SW480 (cell line): ENCODE measurements around the gene CAMSAP2.
"Not testable (repeated sequence)": the region's sequence is repeated elsewhere in the genome, so short reads cannot be mapped to it uniquely, and the experiment has no call there.

Experiments
- DNase-seq: peaks from one replicate; pipeline ENCODE4 v3.0.0-alpha.2; 2016; ENCODE audit warnings: low spot score

CAMSAP2 gene

DNA sequence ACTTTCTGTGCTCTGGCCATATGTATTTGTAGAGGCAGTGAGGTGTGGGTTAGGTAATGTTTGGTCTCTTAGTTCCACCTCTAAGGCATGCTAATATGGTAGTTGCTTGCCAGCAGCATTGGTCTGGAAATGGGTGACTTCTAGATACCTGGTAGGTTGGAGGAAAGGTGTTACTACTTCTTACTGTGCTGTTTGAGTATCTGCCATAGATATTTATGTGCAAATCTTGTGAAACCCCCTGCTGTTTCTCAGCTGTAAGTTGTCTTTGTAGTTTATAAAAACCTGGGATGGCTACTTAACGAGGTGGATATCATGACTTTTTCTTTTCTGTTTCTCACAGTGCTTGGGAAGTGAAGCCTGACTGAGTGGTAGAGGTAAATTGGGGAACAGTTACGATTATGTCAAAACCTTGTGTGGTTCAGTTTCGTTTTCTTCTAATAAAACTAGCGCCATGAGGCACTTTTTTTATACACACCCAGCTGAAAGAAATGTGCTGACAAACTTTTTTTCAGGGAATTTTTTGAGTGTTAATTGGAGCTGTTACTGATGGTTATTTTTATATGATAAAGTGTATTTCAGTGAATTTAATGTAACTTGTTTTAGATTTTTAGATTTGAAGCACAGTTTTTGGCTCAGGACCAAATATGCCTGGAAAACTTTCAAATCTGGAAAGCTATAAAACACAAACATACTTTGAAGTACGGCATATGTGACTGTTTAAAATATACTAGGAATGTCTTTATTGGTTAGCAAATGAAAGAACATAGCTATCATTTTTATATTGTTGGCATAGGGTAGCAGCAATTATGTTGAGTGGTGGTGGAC, 42.1 kb downstream of the CAMSAP2 start:
- DNase-seq, result no peak

DNA sequence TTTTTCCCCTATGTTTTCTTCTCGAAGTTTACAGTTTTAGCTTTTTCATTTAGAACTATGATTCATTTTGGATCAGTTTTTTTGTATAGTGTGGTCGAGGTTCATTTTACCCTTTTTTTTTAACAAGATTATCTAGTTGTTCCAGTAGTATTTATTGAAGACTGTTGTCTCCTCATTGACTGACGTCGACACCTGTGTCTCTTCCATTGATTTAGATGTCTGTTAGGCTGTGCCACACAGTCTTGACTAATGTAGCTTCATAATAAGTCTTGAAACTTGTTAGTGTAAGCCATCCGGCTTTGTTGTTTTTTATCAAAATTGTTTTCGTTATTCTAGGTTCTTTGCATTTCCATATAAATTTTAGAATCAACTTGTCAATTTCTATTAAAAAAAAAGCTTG, 45.2 kb downstream of the CAMSAP2 start:
- no peak for DNase-seq

DNA sequence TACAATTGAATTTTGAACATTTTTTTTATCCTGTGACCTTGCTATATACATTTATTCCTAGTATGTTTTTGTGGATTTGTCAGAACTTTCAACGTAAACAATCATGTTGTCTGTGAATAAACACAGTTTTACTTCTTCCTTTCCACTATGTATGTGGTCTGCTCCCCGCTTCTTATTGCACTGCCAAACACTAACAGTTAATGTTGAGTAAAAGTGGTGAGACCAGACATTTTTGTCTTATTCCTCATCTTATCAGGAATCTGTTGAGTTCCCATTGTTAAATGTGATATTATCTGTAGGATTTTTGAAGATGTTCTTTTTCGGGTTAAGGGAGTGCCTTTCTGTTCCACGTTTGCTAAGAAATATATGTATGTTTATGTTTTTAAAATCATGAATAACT, 45.9 kb downstream of the CAMSAP2 start:
- no peak for DNase-seq

DNA sequence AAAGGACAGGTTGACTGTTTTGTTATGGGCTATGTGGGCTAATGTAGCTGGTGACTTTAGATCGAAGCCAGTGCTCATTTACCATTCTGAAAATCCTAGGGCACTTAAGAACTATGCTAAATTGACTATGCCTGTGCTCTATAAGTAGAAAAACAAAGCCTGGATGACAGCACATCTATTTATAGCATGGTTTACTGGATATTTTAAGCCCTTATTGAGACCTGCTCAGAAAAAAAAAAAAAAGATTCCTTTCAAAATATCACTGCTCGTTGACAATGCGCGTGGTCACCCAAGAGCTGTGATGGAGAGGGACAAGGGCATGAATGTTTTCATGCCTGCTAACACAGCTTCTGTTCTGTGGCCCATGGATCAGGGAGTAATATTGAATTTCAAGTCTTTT, 48.1 kb downstream of the CAMSAP2 start:
- no peak for DNase-seq

DNA sequence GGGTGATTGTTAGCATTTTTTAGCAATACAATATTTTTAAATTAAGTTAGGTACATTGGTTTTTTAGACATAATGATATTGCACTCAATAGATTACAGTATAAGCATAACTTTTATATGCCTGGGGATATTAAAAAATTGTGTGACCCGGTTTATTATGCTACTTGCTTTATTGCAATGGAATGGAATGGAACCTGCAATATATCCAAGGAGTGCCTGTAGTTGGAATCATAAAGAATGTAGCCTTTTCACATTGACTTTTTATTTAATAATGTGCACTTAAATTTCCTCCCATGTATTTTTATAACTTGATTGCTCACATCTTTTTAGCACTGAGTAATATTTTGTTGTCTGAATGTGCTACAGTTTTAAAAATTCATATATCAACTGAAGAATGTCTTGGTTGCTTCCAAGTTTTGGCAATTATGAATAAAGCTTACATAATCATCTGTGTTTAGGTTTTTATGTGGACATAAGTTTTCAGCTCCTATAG, 49.2 kb downstream of the CAMSAP2 start:
- no peak for DNase-seq

DNA sequence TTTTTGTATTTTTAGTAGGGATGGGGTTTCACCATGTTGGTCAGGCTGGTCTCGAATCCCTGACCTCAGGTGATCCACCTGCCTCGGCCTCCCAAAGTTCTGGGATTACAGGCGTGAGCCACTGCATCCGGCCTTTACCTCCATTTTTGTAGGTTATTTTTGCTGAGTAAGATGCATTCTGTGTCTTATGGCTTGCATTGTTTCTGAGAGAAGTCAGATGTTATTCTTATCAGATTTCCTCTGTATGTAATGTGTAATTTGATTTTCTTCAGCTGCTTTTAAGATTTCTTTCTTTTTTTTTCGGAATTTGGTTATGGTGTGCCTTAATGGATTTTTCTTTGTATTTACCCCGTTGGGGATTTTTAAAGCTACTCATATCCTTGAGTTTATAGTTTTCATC, 52.3 kb downstream of the CAMSAP2 start:
- not testable (repeated sequence) for DNase-seq

DNA sequence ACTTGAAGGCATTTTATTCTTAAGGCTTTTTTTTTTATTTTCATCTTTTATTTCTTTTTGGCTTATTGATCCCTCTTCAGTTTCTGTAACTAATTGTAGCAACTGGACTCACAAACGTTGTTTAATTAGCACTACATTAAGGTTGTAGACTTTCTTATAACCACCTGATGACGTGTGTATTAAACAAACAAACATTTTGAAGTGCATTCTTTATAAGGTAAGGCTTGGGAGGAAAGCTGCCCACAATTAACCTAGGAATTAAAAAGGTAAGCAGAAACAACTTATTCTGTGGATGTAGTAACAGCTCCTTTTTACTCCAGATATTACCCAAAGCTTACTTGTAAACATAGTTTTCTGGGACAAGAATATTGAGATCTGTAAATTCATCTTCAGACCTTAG, 55.0 kb downstream of the CAMSAP2 start:
- DNase-seq, result no peak

DNA sequence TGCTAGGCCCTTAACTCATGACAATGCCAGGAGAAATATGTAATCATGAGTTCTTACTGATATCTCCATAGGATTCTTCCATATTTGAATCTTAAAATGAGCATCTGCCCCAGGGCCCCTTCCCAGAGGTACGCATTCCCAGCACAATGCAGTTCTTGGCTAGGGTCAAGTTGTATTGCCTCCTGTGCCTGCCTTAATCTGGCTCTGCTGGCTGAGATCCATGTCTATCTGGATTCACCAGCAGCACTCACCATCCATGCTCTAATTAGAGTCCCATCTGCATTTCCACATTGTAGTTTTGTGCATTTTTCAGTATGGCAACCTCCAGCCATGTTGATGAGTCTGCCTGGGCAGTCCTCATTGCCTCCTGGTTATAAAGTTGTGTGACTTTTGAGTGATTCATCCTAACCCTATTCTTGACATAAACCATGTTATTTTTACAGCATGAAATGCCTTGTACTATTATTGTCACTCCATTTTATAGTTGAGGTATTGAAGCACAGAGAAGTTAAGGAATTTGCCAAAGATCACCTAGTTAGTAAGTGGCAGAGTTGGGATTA, 55.9 kb downstream of the CAMSAP2 start:
- no peak for DNase-seq

DNA sequence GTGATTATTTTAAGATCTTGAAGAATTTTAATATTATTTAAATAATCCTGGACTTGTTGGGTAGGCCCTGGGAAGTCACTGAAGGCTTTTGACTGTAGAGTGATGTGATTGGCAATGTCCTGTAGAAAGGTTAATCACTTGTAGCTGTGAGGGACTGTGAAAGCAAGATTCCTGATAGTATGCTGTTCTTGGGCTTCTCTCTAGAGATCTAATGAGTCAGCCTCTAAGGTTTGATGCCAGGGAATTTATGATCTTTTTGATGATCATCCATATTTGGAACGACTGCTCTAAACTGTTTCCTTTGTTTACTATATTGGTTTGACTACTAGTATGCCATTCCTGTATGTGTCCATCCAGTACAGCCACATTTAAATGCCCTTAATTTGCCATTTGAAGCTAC, 56.5 kb downstream of the CAMSAP2 start:
- DNase-seq, result no peak

DNA sequence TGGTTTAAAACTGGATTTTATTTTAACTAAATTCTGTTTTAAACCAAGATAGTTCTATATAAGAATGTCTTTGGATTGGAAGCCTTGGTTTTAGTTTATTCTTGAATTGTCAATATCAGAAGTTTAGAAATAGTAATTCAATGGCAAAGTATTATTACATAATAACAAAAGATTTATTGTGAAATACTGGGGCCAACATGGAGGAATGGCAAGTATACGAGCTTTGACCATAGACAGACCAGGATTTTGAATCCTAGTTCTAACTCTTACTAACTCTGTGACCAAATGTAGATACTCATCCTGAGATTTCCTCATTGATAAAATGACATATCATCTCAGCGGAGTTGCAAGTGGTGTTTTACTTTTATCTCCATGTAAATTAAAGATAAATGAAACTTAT, 63.3 kb downstream of the CAMSAP2 start:
- no peak for DNase-seq

DNA sequence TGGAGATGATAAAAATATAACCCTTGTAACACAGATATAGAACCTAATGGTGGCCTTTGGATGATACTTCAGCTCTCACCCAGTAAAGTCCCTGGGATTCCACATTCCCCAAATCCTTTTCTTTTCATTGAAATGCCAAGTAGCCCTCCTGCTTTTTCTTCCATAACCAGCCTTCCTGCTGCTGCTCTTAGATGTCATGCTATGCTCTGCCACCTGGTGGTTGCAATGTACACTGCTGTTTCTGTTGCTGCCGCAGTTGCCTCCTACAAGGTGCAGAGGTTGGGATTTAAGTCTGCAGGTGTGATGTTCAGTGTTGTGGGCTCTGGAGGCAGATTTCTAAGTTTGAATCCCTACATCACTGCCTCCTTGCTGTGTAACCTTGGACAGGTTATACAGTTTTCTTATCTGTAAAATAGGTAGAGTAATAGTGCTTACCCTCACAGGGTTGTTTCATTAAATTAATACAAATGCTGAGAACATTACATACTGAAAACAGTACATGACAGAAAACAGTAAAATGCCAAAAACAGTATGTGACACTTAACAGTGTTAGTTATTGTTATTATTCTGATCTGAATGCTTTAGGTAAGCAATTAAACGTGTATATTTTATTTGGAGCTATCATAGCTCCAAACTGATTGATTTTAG, 64.3 kb downstream of the CAMSAP2 start:
- DNase-seq, result peak; percentile 75

DNA sequence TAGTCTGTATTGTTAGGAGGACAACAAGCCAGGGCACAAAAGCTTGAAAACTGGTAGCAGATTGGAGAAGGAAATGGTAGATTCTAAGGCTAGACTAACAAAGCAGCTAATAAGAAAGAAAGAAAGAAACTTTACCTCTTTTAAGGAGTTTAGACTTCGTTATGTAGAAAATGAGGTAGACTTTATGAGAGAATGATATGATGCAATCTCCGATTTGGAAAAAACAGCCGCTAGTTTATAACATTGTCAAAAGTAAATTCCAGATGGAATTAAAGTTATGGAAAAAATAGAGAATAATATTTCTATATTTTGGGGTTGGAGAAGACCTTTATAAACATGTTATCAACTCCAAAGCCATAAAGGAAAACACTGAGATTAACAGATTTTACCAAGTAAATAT, 67.0 kb downstream of the CAMSAP2 start:
- DNase-seq, result no peak

DNA sequence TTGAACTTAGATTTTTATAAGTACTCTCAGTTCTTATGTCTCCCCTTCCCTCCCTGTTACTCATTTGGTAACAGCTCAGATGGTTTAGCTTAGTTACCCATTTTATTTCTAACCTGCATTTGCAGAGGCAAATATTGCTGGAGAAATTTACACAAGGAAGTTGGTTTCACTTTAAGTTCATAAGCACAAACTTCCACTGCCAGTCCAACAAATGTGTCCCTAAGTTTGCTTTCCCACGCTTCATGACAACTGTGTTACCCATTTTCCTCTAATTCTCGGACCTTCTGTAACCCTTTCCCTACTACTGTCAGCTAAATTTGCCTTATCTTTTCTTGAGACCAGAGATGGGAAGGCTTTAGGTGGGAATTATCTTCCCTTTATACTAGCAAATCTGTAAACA, 70.2 kb downstream of the CAMSAP2 start:
- DNase-seq, result no peak

DNA sequence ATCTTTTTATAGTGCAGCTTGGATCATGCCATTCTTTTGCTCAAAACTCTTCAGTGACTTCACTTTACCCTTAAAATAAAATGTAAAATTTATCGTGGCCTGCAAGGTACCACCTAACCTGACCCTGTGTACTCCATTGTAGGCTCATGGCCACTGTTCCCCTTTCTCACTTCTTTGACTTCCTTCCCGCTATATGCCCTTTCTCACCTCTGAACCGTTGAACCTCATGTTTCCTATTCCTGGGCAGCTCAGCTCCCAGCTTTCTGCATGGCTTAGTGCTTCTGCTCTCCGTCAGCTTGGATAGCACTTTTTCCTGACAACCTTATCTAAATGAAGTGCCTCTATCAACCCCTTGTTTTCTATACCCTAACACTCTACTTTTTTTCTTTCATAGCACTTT, 73.0 kb downstream of the CAMSAP2 start:
- no peak for DNase-seq

DNA sequence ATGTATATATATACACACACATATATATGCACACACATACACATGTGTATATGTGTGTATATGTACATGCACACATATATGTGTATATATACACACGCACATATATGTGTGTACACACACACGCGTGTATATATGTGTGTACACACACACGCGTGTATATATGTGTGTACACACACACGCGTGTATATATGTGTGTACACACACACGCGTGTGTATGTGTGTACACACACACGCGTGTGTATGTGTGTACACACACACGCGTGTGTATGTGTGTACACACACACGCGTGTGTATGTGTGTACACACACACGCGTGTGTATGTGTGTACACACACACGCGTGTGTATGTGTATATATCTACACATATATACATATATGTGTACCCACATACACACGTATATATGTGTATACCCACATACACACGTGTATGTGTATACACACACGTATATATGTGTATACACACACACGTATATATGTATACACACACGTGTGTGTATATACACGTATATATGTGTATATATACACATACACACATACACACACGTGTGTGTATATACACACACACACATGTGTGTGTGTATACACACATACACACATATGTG, 78.0 kb downstream of the CAMSAP2 start:
- DNase-seq, result not testable (repeated sequence)

DNA sequence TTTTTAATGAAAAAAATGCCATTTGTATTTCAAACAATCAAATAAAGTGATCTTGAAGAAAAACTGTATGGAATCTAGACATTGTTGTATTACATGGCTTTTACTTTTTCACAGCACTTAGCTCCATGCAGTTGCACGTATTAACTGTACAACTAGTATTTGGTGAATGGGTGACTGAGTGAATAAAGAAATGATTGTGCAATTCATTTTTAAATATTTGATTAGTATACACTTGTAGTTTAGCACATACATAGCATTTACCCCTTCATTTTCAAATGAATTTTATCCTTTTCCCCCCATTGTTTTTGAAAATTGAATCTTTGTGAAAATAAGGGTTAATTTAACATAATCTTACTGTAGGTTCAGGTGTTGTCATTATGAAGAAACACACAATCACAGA, 79.6 kb downstream of the CAMSAP2 start:
- DNase-seq, result no peak

DNA sequence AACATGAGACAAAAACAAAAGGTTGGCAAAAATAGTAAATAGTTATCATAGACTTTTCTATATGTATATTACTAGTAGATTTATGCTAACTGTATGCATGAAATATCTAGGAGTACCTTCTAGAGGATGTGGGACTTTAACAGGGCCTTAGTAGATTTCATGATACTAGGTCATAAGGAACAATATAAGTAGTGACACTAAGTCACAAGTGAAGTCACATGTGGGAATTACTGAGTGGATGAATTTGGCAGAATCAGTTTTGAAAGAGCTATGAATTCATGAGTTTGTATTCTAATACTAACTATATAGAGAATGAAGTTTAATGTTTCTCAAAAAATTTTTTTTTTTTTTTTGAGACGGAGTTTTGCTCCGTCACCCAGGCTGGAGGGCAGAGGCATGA, 81.0 kb downstream of the CAMSAP2 start:
- DNase-seq, result no peak

DNA sequence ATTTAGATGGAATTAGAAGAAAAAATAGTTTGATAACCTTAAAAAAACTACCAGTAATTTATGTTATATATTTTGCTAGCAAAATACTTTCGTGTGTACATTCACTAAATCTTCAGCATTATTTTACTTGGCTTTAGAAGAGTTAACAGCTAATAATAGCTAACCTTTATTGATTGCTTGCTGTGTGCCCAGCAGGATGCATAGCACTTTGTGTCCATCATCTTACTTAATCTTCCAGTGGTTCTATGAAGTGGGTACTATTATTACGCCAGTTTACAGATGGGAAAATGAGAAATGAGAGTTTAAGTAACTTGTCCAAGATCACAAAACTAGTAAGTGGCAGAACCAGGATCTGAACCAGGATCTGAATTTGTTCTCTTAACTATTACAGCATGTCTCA, 92.4 kb downstream of the CAMSAP2 start:
- no peak for DNase-seq

DNA sequence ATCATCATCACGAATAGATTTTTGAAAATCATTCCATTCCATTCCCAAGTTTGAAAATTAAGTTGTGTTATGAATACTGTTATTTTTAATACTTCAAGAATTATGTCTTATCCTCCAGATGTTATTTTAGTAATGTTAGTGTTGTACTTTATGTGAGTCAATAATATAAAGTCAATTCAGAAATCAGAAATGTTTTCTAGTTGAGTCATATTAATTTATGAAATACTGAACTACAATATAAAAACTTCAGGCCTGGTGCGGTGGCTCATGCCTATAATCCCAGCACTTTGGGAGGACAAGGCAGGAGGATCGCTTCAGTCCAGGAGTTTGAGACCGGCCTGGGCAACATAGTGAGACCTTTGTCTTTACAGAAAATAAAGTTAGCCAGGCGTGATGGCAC, 95.7 kb downstream of the CAMSAP2 start:
- DNase-seq, result no peak

DNA sequence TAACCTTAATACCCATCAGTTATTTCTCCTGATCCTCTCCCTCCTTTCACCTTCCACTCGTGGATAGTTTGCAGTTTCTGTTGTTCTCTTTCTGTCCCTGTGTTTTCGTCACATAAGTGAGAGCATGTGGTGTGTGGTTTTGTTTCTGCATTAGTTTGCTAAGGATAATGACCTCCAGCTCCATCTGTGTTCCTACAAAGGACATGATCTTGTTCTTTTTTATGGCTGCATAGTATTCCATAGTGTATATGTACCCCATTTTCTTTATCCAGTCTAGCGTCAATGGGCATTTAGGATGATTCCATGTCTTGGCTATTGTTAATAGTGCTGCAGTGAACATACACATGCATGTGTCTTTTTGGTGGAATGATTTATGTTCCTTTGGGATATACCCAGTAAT, 97.5 kb downstream of the CAMSAP2 start:
- DNase-seq, result no peak

DNA sequence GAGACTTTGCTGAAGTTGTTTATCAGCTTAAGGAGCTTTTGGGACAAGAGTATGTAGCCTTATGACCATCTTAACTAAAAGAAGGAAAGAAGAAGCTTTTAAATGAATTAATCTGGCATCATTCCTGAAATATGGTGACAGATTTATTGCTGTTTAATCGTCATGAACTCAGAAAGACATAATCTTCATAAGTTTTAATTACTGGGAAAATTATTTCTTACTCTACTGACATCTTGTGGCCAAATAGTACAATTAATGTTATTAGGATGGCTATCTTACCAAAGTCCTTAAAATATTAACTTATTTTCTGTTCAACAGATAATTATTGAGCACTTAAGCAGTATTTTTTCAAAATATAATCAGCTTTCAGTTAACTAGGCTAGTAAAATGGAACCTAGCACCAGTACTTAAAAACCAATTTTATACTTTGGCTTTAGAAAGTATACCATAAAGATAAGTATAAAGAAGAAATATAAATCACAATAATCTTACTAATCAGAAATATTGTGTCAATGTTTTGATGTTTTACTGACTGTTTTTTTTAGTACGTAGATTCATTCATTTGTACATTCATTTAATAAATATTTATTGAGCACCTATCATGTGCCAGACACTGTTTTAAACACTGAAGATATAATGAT, 99.4 kb downstream of the CAMSAP2 start:
- DNase-seq, result peak; percentile 33

DNA sequence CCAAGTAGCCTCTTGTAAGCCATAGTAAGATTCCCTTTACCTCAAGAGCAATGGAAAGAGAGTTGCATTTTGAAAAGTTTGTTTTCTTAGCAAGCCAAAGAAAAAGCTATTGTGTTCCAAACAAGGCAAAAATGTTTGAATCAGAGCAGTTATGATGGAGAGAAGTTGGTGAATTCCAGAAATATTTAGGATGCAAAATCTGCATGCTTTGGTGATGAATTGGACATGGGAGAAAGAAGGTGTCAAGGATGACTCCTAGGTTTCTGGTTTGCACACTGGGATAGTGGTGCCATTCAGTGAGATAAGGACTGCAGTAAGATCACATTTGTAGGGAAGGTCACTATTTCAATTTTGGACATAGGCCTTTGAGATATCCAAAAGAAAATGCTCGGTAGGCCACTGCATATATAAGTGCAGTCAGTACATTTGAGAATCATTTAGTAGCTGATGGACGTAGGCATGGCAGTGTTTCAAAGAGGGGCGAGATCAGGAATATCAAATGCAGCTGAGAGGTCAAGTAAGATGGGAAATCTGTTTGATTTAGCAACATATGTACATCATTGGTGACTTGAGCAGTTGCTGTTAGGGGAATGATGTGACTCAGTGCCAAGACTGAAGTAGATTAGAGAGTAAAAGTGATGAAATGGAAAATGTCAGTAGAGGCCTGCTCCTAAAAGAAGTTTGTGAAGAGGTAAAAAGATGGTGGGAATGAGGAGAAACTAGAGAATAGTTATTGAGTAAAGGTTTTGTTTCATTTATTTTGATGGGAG, 100.2 kb downstream of the CAMSAP2 start:
- DNase-seq, result no peak
